ENCODE data around the gene OR2A14. TPM values are rescaled to one million over a fixed set of nuclear protein-coding genes. Genes with fewer than 3 reads are reported as not detected.
A peak's percentile ranks its signal among the peaks of the same experiment; 100 is the strongest.
"Not testable (repeated sequence)": the region's sequence is repeated elsewhere in the genome, so short reads cannot be mapped to it uniquely, and the experiment has no call there.

OR2A14 gene
- total RNA-seq: not detected

- DNase-seq (ENCODE audit: low read depth in 2 of 3, low spot score in 2 of 3): no peak
Measured at GRCh38 chr7:144122876-144123275, at the start of gene OR2A14. TSS of gene OR2A14 (plus strand) at chr7:144123176. CDS start at chr7:144129113, 5,937 bp downstream.

- DNase-seq (ENCODE audit: low read depth in 2 of 3, low spot score in 2 of 3): no peak
Measured at GRCh38 chr7:144074374-144074773, 48.6 kb upstream of the OR2A14 start.

GRCh38 chr7:144085978-144086377 lies 37.0 kb upstream of the OR2A14 start, which contains the start of gene OR2A12:
TSS of gene OR2A12 (plus strand) at chr7:144086278. CDS start at chr7:144095108, 8,830 bp downstream.
- no peak for DNase-seq (ENCODE audit: low read depth in 2 of 3, low spot score in 2 of 3)

- DNase-seq (ENCODE audit: low read depth in 2 of 3, low spot score in 2 of 3): no peak
Measured at GRCh38 chr7:144086730-144087129, 36.2 kb upstream of the OR2A14 start.

- DNase-seq (ENCODE audit: low read depth in 2 of 3, low spot score in 2 of 3): no peak
Measured at GRCh38 chr7:144087230-144087629, 35.7 kb upstream of the OR2A14 start.

GRCh38 chr7:144090667-144091066 lies 32.3 kb upstream of the OR2A14 start:
- DNase-seq (ENCODE audit: low read depth in 2 of 3, low spot score in 2 of 3): no peak

GRCh38 chr7:144098776-144099175 lies 24.2 kb upstream of the OR2A14 start:
- DNase-seq (ENCODE audit: low read depth in 2 of 3, low spot score in 2 of 3): no peak

- no peak for DNase-seq (ENCODE audit: low read depth in 2 of 3, low spot score in 2 of 3)
Measured at GRCh38 chr7:144100607-144101006, 22.4 kb upstream of the OR2A14 start.

- no peak for DNase-seq (ENCODE audit: low read depth in 2 of 3, low spot score in 2 of 3)
Measured at GRCh38 chr7:144102041-144102440, 20.9 kb upstream of the OR2A14 start.

GRCh38 chr7:144105211-144105610 lies 17.8 kb upstream of the OR2A14 start:
- no peak for DNase-seq (ENCODE audit: low read depth in 2 of 3, low spot score in 2 of 3)

- DNase-seq (ENCODE audit: low read depth in 2 of 3, low spot score in 2 of 3): no peak
Measured at GRCh38 chr7:144109283-144109682, 13.7 kb upstream of the OR2A14 start, which contains the start of gene OR2A2. TSS of gene OR2A2 (plus strand) at chr7:144109583. CDS start at chr7:144109583, 0 bp downstream.

- no peak for DNase-seq (ENCODE audit: low read depth in 2 of 3, low spot score in 2 of 3)
Measured at GRCh38 chr7:144110272-144110671, 12.7 kb upstream of the OR2A14 start.

- no peak for DNase-seq (ENCODE audit: low read depth in 2 of 3, low spot score in 2 of 3)
Measured at GRCh38 chr7:144113651-144114050, 9.3 kb upstream of the OR2A14 start.

- DNase-seq (ENCODE audit: low read depth in 2 of 3, low spot score in 2 of 3): no peak
Measured at GRCh38 chr7:144118341-144118740, 4.6 kb upstream of the OR2A14 start.

GRCh38 chr7:144127714-144128334 lies 4.8 kb downstream of the OR2A14 start:
- peak; percentile 58 to 86 (median 76) for DNase-seq (ENCODE audit: low read depth in 2 of 3, low spot score in 2 of 3)

GRCh38 chr7:144129601-144130000 lies 6.6 kb downstream of the OR2A14 start:
- not testable (repeated sequence) for DNase-seq (ENCODE audit: low read depth in 2 of 3, low spot score in 2 of 3)

GRCh38 chr7:144130730-144131129 lies 7.8 kb downstream of the OR2A14 start:
- no peak for DNase-seq (ENCODE audit: low read depth in 2 of 3, low spot score in 2 of 3)

GRCh38 chr7:144132262-144132661 lies 9.3 kb downstream of the OR2A14 start:
- no peak for DNase-seq (ENCODE audit: low read depth in 2 of 3, low spot score in 2 of 3)

GRCh38 chr7:144133307-144133706 lies 10.3 kb downstream of the OR2A14 start:
- no peak for DNase-seq (ENCODE audit: low read depth in 2 of 3, low spot score in 2 of 3)

- no peak for DNase-seq (ENCODE audit: low read depth in 2 of 3, low spot score in 2 of 3)
Measured at GRCh38 chr7:144134116-144134515, 11.1 kb downstream of the OR2A14 start.

- DNase-seq (ENCODE audit: low read depth in 2 of 3, low spot score in 2 of 3): no peak
Measured at GRCh38 chr7:144137501-144137900, 14.5 kb downstream of the OR2A14 start.

- no peak for DNase-seq (ENCODE audit: low read depth in 2 of 3, low spot score in 2 of 3)
Measured at GRCh38 chr7:144142187-144142586, 19.2 kb downstream of the OR2A14 start.

- DNase-seq (ENCODE audit: low read depth in 2 of 3, low spot score in 2 of 3): no peak
Measured at GRCh38 chr7:144144426-144144825, 21.4 kb downstream of the OR2A14 start.

Measured in hematopoietic multipotent progenitor cell (in vitro differentiated cells).